Activated CD8-positive, alpha-beta memory T cell treated with anti-CD3 and anti-CD28 coated beads, Interleukin-2, amount 50 U/mL, for 48 hours (primary cell): ENCODE measurements around the gene CNGA1.
"Not testable (repeated sequence)": the region's sequence is repeated elsewhere in the genome, so short reads cannot be mapped to it uniquely, and the experiment has no call there.

Experiments used
- DNase-seq: peaks from one replicate; pipeline ENCODE4 v3.0.0-alpha.2; 2020

CNGA1 gene

GRCh38 chr4:48028696-48029095 lies 12.2 kb upstream of the CNGA1 start:
- no peak for DNase-seq

GRCh38 chr4:48027653-48028052 lies 11.2 kb upstream of the CNGA1 start:
- DNase-seq = no peak

- no peak for DNase-seq
Observed at GRCh38 chr4:48025005-48025404, 8.5 kb upstream of the CNGA1 start.

GRCh38 chr4:48024522-48024921 lies 8.0 kb upstream of the CNGA1 start:
- no peak for DNase-seq

- DNase-seq = no peak
Observed at GRCh38 chr4:48022192-48022799, 5.8 kb upstream of the CNGA1 start.

DNA sequence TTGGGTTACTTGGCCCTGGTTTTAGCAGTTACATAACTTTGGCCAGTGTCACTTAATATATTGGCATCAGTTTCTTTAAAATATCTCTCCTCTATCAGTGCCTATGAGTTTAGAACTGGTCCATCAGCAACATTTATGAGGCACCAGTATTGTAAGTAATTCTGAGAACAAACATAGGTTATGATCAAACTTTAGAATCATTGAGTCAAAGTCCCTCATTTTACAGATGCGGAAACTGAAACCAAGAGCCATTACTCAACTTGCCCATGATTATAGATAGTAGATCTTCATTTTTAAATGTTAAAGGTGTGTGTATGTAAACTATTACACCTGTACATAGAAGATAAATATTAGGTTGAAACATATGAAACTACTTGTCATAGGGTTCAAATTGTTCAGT lies 4.6 kb upstream of the CNGA1 start:
- DNase-seq = no peak

- DNase-seq = no peak
Observed at GRCh38 chr4:48018112-48018511, 1.6 kb upstream of the CNGA1 start.

- peak; percentile 74 for DNase-seq
Observed at GRCh38 chr4:48017108-48017571, 659 bp upstream of the CNGA1 start.

DNA sequence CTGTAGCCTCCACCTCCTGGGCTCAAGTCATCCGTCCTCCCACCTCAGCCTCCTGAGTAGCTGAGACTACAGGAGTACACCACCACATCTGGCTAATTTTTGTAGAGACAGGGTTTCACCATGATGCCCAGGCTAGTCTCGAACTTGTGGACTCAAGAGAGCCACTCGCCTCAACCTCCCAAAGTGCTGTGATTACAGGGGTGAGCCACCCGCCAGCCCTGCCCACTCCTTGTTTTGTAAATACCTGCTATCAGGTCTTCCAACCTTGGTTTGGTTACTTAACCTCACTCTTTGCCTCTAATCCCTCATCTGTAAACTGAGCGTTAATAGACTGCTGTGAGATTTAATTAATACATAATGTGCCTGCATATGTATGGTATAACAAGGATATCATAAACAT lies 803 bp downstream of the CNGA1 start:
- DNase-seq = no peak

DNA sequence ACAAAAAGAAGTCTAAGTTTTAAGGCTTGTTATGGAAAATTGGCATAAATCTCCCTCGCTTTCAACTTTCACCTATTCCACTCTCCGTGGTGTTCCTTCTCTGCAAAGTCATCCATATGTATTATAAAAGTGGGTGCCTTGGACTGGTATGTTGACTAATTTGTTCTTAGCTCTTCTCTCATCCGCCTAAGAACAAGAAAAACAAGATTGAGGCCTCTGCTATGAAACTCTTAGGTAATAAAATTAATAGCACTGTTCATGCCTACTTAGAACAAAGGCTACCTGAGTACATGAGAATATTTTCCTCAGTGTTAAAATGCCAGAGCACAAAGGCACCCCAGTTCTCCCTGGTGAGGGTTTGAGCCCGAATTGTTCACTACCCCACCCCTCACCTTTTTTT lies 1.3 kb downstream of the CNGA1 start:
- DNase-seq = no peak

DNA sequence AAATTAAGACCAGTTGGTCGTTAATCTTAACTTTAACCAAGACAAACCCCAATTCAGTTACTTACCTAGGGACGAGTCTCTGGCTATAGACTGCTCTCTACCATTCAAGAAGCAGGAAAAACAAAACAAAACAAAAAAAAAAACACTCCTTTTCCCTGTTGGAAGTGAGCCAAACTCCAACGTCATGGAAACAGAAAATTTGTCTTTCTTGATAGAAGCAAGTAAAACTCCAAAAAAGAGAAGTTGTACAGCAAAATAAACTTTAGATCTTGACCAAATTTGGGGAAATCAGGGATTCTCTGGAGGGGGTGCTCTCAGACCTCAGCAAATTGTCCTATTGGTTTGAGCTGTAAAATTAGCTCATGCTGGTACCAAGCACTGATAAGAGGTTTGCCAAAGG lies 3.7 kb downstream of the CNGA1 start:
- no peak for DNase-seq

GRCh38 chr4:48011722-48012121 lies 4.8 kb downstream of the CNGA1 start:
- no peak for DNase-seq

- not testable (repeated sequence) for DNase-seq
Observed at GRCh38 chr4:48010906-48011305, 5.6 kb downstream of the CNGA1 start.

- DNase-seq = no peak
Observed at GRCh38 chr4:48008021-48008596, 8.4 kb downstream of the CNGA1 start.

- DNase-seq = no peak
Observed at GRCh38 chr4:48005781-48006180, 10.7 kb downstream of the CNGA1 start.

DNA sequence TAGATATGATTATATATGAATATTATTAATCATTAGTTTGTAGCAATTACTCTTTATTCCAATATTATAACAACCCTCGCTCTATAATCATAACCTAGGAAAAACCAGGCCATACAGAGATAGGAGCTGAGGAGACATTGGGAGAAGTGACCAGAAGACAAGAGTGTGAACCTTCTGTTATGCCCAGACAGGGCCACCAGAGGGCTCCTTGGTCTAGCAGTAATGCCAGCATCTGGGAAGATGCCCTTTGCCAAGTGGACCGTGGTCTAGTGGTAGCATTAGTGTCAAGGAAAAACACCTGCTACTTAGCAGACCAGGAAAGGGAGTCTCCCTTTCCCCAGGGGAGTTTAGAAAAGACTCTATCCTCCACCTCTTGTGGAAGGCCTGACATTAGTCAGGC lies 12.9 kb downstream of the CNGA1 start:
- peak; percentile 54 for DNase-seq

GRCh38 chr4:48002267-48002666 lies 14.2 kb downstream of the CNGA1 start:
- DNase-seq = no peak

DNA sequence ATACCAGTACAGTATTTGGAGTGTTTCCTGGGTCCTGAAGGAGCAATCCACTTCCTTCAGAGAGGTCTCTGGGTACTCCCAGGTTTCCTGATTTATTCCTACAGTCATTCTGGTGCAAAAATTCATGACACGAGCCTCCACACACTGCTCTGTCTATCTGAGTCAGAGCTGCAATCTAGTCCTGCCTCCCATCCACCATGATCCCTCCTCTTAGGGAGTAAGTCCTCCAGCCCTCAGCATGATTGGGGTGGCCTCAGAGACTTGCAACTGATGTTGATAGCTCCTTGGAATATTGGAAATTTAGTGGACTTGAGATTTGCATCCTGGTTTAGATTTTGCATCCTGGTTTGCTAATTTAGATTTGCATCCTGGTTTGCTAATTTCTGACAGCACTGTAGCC lies 20.5 kb downstream of the CNGA1 start:
- no peak for DNase-seq

DNA sequence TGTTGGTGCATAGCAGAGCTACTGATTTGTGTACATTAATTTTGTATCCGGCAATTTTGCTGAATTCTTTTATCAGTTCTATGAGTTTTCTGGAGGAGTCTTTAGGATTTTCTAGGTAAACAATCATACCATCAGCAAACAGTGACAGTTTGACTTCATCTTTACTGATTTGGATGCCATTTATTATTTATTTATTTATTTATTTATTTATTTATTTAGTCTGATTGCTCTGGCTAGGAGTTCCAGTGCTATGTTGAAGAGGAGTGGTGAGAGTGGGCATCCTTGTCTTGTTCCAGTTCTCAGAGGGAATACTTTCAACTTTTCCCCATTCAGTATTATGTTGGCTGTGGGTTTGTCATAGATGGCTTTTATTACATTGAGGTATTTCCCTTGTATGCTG lies 24.0 kb downstream of the CNGA1 start:
- not testable (repeated sequence) for DNase-seq

- no peak for DNase-seq
Observed at GRCh38 chr4:47990145-47990544, 26.3 kb downstream of the CNGA1 start.

GRCh38 chr4:47974566-47974965 lies 41.9 kb downstream of the CNGA1 start:
- no peak for DNase-seq

DNA sequence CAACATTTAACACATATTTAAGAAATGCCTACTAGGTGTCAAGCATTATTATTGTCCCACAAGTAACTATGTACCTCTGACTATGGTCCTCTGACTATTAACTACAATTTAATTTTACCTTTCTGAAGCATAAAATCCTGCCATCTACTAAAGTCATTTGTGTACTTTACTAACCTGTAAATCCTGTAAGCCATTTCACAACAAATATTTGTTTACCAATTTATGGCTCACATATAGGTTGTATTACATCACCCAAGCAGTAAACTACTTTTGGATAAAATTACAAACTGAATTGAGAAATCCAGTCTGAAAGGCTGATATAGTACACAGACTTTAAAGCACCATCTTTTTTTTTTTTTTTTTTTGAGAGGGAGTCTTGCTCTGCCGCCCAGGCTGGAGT lies 43.8 kb downstream of the CNGA1 start:
- no peak for DNase-seq

GRCh38 chr4:47972181-47972580 lies 44.3 kb downstream of the CNGA1 start:
- no peak for DNase-seq

- no peak for DNase-seq
Observed at GRCh38 chr4:47968847-47969246, 47.6 kb downstream of the CNGA1 start.

DNA sequence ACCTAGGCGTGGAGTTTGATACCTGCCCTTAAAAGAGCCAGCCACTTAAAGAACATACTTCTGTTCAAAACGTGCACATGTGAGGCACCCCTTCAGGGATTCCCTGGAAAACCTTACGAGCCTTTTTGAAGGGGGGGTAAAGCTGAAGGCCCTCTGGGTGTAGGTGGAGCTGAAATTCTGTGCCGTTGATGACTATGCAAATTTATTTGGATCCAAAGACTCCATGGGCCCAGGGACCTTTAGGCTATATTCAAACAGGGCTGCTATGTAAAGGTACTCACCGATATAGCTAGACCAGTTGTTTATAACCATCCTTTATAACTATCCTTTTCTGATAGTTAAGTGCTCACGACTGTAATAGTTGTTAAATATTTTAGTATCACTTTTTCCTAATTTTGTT lies 61.8 kb downstream of the CNGA1 start:
- no peak for DNase-seq
